Thoracic aorta (tissue), 2 donors: ENCODE data around the gene DGLUCY. TPM values are rescaled to one million over a fixed set of nuclear protein-coding genes. Genes with fewer than 3 reads are reported as not detected.
"Not testable (repeated sequence)": the region's sequence is repeated elsewhere in the genome, so short reads cannot be mapped to it uniquely, and the experiment has no call there.

Source experiments
- ATAC-seq: fragments of 150-250 bp; one replicate; pipeline ENCODE4 v1.8.0; 2017; ENCODE audit warnings: low read depth; ENCODE audit not compliant: insufficient number of reproducible peaks, low FRiP score
- DNase-seq: peaks from one replicate; pipeline ENCODE4 v3.0.0-alpha.2; 2020; ENCODE audit warnings: low spot score
- H3K27ac ChIP-seq, 2 donors: fragments of 200-600 bp; sonication (generic); 1 replicate in 1 of 2; 2 replicates in 1 of 2; pipeline ENCODE4 v1.5.1; 2016; ENCODE audit warnings: mild to moderate bottlenecking in 2 of 2, moderate library complexity in 2 of 2
- H3K27me3 ChIP-seq: fragments of 200-600 bp; sonication (generic); replicated peaks from 2 replicates; pipeline ENCODE4 v1.6.0; 2016; ENCODE audit warnings: mild to moderate bottlenecking; ENCODE audit not compliant: insufficient read depth
- H3K36me3 ChIP-seq: fragments of 200-600 bp; sonication (generic); one replicate; pipeline ENCODE4 v1.5.1; 2016
- H3K4me1 ChIP-seq, 2 donors: fragments of 200-600 bp; sonication (generic); 1 replicate in 1 of 2; 2 replicates in 1 of 2; pipeline versions ENCODE4 v1.5.1 to v1.6.0; 2016; ENCODE audit warnings: low read depth in 2 of 2, mild to moderate bottlenecking in 1 of 2; ENCODE audit not compliant: control insufficient read depth in 1 of 2
- H3K4me3 ChIP-seq: fragments of 200-600 bp; sonication (generic); 2 replicates; pipeline ENCODE4 v1.5.1; 2016; ENCODE audit warnings: mild to moderate bottlenecking
- H3K9me3 ChIP-seq: fragments of 200-600 bp; sonication (generic); 2 replicates; pipeline ENCODE4 v1.5.1; 2016
- CTCF ChIP-seq: fragments of 200-600 bp; sonication (generic); IDR thresholded peaks from one replicate; pipeline ENCODE4 v1.5.1; 2019; ENCODE audit warnings: antibody characterized with exemption
- total RNA-seq, 2 donors: library from RNA; depleted of rRNA; stranded (reverse); fragments of >200 nt; gene quantifications; one replicate each; pipeline versions ENCODE4 v1.1.0 to v1.2.3, GENCODE V29; 2016

The DGLUCY gene
- total RNA-seq, 2 donors from 2014 or later: 24.4 to 36.7 TPM

GRCh38 chr14:91088585-91089235 is 25.2 kb upstream of the DGLUCY start:
- TF ChIP-seq CTCF: no peak
- no peak overlapping the region for H3K27ac ChIP-seq
- DNase-seq (no peak), ATAC-seq (no peak)
- H3K4me3 ChIP-seq: no peak overlapping the region
- no peaks in the 10 kb centered on the region for H3K36me3 ChIP-seq
- no peaks in the 10 kb centered on the region for H3K4me1 ChIP-seq
- H3K9me3 ChIP-seq: no peaks in the 10 kb centered on the region
- H3K27me3 ChIP-seq: no peaks in the 10 kb centered on the region

- ATAC-seq (no peak), DNase-seq (no peak)
- Histone ChIP-seq H3K36me3 (no peaks in the 10 kb centered on the region), H3K27ac (no peak overlapping the region), H3K4me3 (no peak overlapping the region), H3K9me3 (no peaks in the 10 kb centered on the region), H3K27me3 (no peaks in the 10 kb centered on the region), H3K4me1 (no peaks in the 10 kb centered on the region)
- TF ChIP-seq CTCF: no peak
Observed at GRCh38 chr14:91089958-91090535, 23.8 kb upstream of the DGLUCY start.

- Histone ChIP-seq H3K4me1 (no peaks in the 10 kb centered on the region), H3K36me3 (no peaks in the 10 kb centered on the region), H3K27ac (no peak overlapping the region), H3K4me3 (no peak overlapping the region), H3K27me3 (no peaks in the 10 kb centered on the region), H3K9me3 (no peaks in the 10 kb centered on the region)
- ATAC-seq (no peak), DNase-seq (no peak)
- TF ChIP-seq CTCF: no peak
Observed at GRCh38 chr14:91090743-91091142, 23.1 kb upstream of the DGLUCY start.

DNA sequence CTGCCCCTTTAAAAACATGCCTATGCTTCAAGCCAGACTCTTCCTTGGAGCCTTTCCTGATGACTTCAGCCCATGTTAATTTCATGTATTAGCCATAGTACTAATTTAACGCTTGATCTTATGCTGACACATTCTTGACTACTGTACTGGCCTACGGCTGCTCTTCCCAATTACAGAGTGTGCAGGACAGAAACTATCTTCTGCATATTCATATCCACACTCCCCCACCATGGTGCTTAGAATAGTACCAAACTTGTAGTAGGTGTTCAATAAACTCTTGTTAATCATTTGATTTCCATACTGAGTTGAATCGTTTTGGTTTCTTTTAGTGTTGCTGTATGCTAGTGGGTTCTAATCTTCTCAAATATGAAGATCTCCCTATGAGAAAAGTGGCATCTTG is 21.8 kb upstream of the DGLUCY start:
- no peak for TF ChIP-seq CTCF
- ATAC-seq: no peak
- no peaks in the 10 kb centered on the region for H3K27me3 ChIP-seq
- no peaks in the 10 kb centered on the region for H3K9me3 ChIP-seq
- no peak for DNase-seq
- H3K36me3 ChIP-seq: no peaks in the 10 kb centered on the region
- H3K4me1 ChIP-seq: no peaks in the 10 kb centered on the region
- no peak overlapping the region for H3K27ac ChIP-seq
- H3K4me3 ChIP-seq: no peak overlapping the region

- H3K9me3 ChIP-seq: not testable (repeated sequence)
Observed at GRCh38 chr14:91093743-91094472, 20.0 kb upstream of the DGLUCY start.

More at GRCh38 chr14:91093743-91094472, 20.0 kb upstream of the DGLUCY start:
- H3K27ac ChIP-seq, DNase-seq, H3K36me3 ChIP-seq, H3K4me3 ChIP-seq, H3K4me1 ChIP-seq, H3K27me3 ChIP-seq, ATAC-seq: not testable (repeated sequence)
